ENCODE measurements around the gene RELB. TPM values are rescaled to one million over a fixed set of nuclear protein-coding genes. Genes with fewer than 3 reads are reported as not detected.

The RELB gene
- total RNA-seq, 4 donors from 2014 or later = 1.4 to 16.5 (median 10.6) TPM

GRCh38 chr19:45059258-45059965 lies 58.1 kb downstream of the RELB start:
- no peak for TF ChIP-seq POLR2A (IDR thresholded peaks at IDR 0.05)
- TF ChIP-seq EP300 (IDR thresholded peaks at IDR 0.05) = no peak
- TF ChIP-seq CTCF (IDR thresholded peaks at IDR 0.05) = peak; percentile 58 to 88
- Histone ChIP-seq H3K27ac (no peak overlapping the region), H3K36me3 (peaks cover 98% of the 10 kb centered on the region), H3K27me3 (no peaks in the 10 kb centered on the region), H3K4me3 (no peak overlapping the region), H3K4me1 (peaks cover 4% of the 10 kb centered on the region), H3K9me3 (no peaks in the 10 kb centered on the region)
- 78% methylated on average over 10 of the region's 16 CpGs for WGBS
- no peak for DNase-seq (ENCODE audit: low spot score in 2 of 2)

GRCh38 chr19:45061965-45062364 lies 60.7 kb downstream of the RELB start:
- peaks cover 4% of the 10 kb centered on the region for H3K4me1 ChIP-seq
- H3K9me3 ChIP-seq = no peaks in the 10 kb centered on the region
- peaks cover 95% of the 10 kb centered on the region for H3K36me3 ChIP-seq
- H3K27ac ChIP-seq = no peak overlapping the region
- no peak overlapping the region for H3K4me3 ChIP-seq
- TF ChIP-seq EP300 (IDR thresholded peaks at IDR 0.05) = no peak
- TF ChIP-seq POLR2AphosphoS5 (IDR thresholded peaks at IDR 0.05) = no peak
- TF ChIP-seq CTCF (IDR thresholded peaks at IDR 0.05) = no peak
- no peaks in the 10 kb centered on the region for H3K27me3 ChIP-seq
- 87% methylated on average over 4 of the region's 4 CpGs for WGBS
- DNase-seq (ENCODE audit: low spot score in 2 of 2) = no peak

GRCh38 chr19:45063851-45064801 lies 62.9 kb downstream of the RELB start:
- Histone ChIP-seq H3K27me3 (no peaks in the 10 kb centered on the region), H3K36me3 (peaks cover 95% of the 10 kb centered on the region), H3K27ac (no peak overlapping the region), H3K4me3 (no peak overlapping the region), H3K4me1 (peaks cover 6% of the 10 kb centered on the region), H3K9me3 (no peaks in the 10 kb centered on the region)
- DNase-seq (ENCODE audit: low spot score in 2 of 2) = no peak
- no peak for TF ChIP-seq EP300 (IDR thresholded peaks at IDR 0.05)
- TF ChIP-seq CTCF (IDR thresholded peaks at IDR 0.05) = no peak
- WGBS = 97% methylated on average over 70 of the region's 85 CpGs

- no peak for DNase-seq (ENCODE audit: low spot score in 2 of 2)
- Histone ChIP-seq H3K4me3 (no peak overlapping the region), H3K36me3 (peaks cover 94% of the 10 kb centered on the region), H3K27ac (no peak overlapping the region), H3K4me1 (peaks cover 18% of the 10 kb centered on the region), H3K9me3 (no peaks in the 10 kb centered on the region), H3K27me3 (no peaks in the 10 kb centered on the region)
- WGBS = 95% methylated on average over 26 of the region's 38 CpGs
- TF ChIP-seq POLR2AphosphoS5 (IDR thresholded peaks at IDR 0.05) (no peak), CTCF (IDR thresholded peaks at IDR 0.05) (no peak), EP300 (IDR thresholded peaks at IDR 0.05) (no peak), POLR2A (IDR thresholded peaks at IDR 0.05) (no peak)
These were observed 65.8 kb downstream of the RELB start for GRCh38 chr19:45066921-45067661.

All from suprapubic skin (tissue), 4 donors.